HepG2 (cell line): ENCODE data around the gene NUSAP1. TPM values are rescaled to one million over a fixed set of nuclear protein-coding genes. Genes with fewer than 3 reads are reported as not detected.

Experiments used
- ATAC-seq: fragments of 200-7000 bp; cut with Tn5 transposase; 3 replicates; pipeline ENCODE4 v1.9.1; 2020; ENCODE audit warnings: mild to moderate bottlenecking, moderate library complexity
- BruUV-seq: library from RNA; stranded (reverse); fragments of 400-500 nt; replicated peaks from 2 replicates; lab custom pipeline; 2021; lab: Mats Ljungman, UMichigan
- CTCF ChIA-PET: fragments of 300-600 bp; formaldehyde crosslinking; extraction: SDS; loops from one replicate; lab custom pipeline; 2021; ENCODE audit warnings: low total read pairs, inconsistent platforms, low intra/inter-chr PET ratio; lab: Yijun Ruan, JAX
- POLR2A ChIA-PET: fragments of 350-600 bp; sonication (Branson Sonifier 250); formaldehyde crosslinking; loops from one replicate; lab custom pipeline; 2020; ENCODE audit warnings: antibody characterized with exemption, inconsistent platforms; lab: Yijun Ruan, JAX
- DNase-seq: peaks from one replicate; pipeline ENCODE4 v3.0.0-alpha.2; 2015; ENCODE audit warnings: low spot score
- FAIRE-seq: peaks from 3 replicates; lab custom pipeline; 2011; peaks lifted over from hg19 to GRCh38; lab: Jason Lieb, UNC
- H2AFZ ChIP-seq: one replicate; pipeline ENCODE4 v1.6.1; 2011; ENCODE audit warnings: low read length, inconsistent platforms
- H3K27ac ChIP-seq: fragments of 300-600 bp; 3 replicates; pipeline ENCODE4 v1.8.0; 2011; ENCODE audit warnings: mixed run types, mild to moderate bottlenecking, mixed read lengths, low read length, inconsistent platforms; ENCODE audit not compliant: insufficient read depth; ENCODE audit errors: extremely low read length
- H3K27me3 ChIP-seq, 2 experiments: fragments of 200-600 bp in 1 of 2; 2 replicates in 1 of 2; 3 replicates in 1 of 2; pipeline versions ENCODE4 v1.6.0 to v1.8.0; 2011; ENCODE audit warnings: low read length in 2 of 2, mild to moderate bottlenecking in 2 of 2, moderate library complexity in 2 of 2, inconsistent platforms in 1 of 2; ENCODE audit not compliant: insufficient read depth in 2 of 2, control insufficient read depth in 1 of 2
- H3K36me3 ChIP-seq, 2 experiments: fragments of 200-600 bp in 1 of 2; replicated peaks in 1 of 2; 2 replicates in 1 of 2; 3 replicates in 1 of 2; pipeline versions ENCODE4 v1.5.1 to v1.8.0; 2011; ENCODE audit warnings: low read length in 2 of 2, inconsistent platforms in 1 of 2; ENCODE audit not compliant: insufficient read depth in 2 of 2, control insufficient read depth in 1 of 2
- H3K4me1 ChIP-seq: 2 replicates; pipeline ENCODE4 v1.5.1; 2012; ENCODE audit warnings: low read length, inconsistent platforms; ENCODE audit not compliant: insufficient read depth
- H3K4me2 ChIP-seq: 2 replicates; pipeline ENCODE4 v1.6.0; 2011; ENCODE audit warnings: low read depth, low read length, inconsistent platforms
- H3K4me3 ChIP-seq, 3 experiments: fragments of 200-600 bp in 1 of 3; sonication (generic), shearing (Covaris generic) in 1 of 3; replicated peaks in 1 of 3; 2 replicates each; pipeline ENCODE4 v1.5.1; 2011 to 2016; ENCODE audit warnings: low read length in 3 of 3, inconsistent platforms in 2 of 3, low read depth in 2 of 3, mild to moderate bottlenecking in 2 of 3, control low read depth in 1 of 3, mixed read lengths in 1 of 3; ENCODE audit not compliant: insufficient read depth in 1 of 3
- H3K79me2 ChIP-seq: one replicate; pipeline ENCODE4 v1.6.1; 2011; ENCODE audit warnings: low read length, inconsistent platforms; ENCODE audit not compliant: insufficient read depth
- H3K9ac ChIP-seq: 2 replicates; pipeline ENCODE4 v1.6.0; 2011; ENCODE audit warnings: mild to moderate bottlenecking, low read depth, low read length, inconsistent platforms; ENCODE audit not compliant: insufficient read depth
- H3K9me3 ChIP-seq: 2 replicates; pipeline ENCODE4 v1.5.1; 2012; ENCODE audit warnings: mild to moderate bottlenecking, low read length
- H4K20me1 ChIP-seq: 2 replicates; pipeline ENCODE4 v1.6.0; 2011; ENCODE audit warnings: inconsistent platforms, mild to moderate bottlenecking, low read length, moderate library complexity; ENCODE audit not compliant: insufficient read depth
- ASH2L ChIP-seq: fragments of 300-600, 200-600 bp; sonication (generic); IDR thresholded peaks from 2 replicates; pipeline ENCODE4 v1.7.0; 2017; ENCODE audit warnings: low read depth, mild to moderate bottlenecking, moderate library complexity, mixed read lengths, low read length; ENCODE audit not compliant: insufficient read length
- CEBPG ChIP-seq: IDR thresholded peaks from 2 replicates; pipeline ENCODE4 v1.6.1; 2016
- IRF9 ChIP-seq: sonication (generic); formaldehyde crosslinking; IDR thresholded peaks from 2 replicates; pipeline ENCODE4 v1.8.0; 2022; ENCODE audit warnings: missing genetic modification reagents, mild to moderate bottlenecking, borderline replicate concordance
- KDM3A ChIP-seq: IDR thresholded peaks from 2 replicates; pipeline ENCODE4 v1.6.1; 2018; ENCODE audit warnings: low read depth, missing compliant biosample characterization
- MAFF ChIP-seq: IDR thresholded peaks from 2 replicates; pipeline ENCODE4 v1.6.1; 2011; ENCODE audit warnings: low read depth, low read length, improper control_type of control experiment
- MAFK ChIP-seq, 2 experiments: IDR thresholded peaks in 1 of 2; conservative IDR thresholded peaks in 1 of 2; 2 replicates each; pipeline ENCODE4 v1.6.1; 2011; ENCODE audit warnings: improper control_type of control experiment in 2 of 2, low read length in 2 of 2
- RXRB ChIP-seq: IDR thresholded peaks from 2 replicates; pipeline ENCODE4 v1.6.1; 2016; ENCODE audit warnings: borderline replicate concordance, missing genetic modification reagents, missing compliant biosample characterization
- SMAD9 ChIP-seq: sonication (generic); formaldehyde crosslinking; IDR thresholded peaks from 2 replicates; pipeline ENCODE4 v1.5.1; 2020; ENCODE audit warnings: mild to moderate bottlenecking, missing genetic modification reagents
- WGBS: methylation state at CpG from one replicate; pipeline ENCODE4 v1.1.6; 2017; ENCODE audit warnings: low lambda C conversion rate; 5-methylcytosine and 5-hydroxymethylcytosine counted together
- in situ Hi-C: cut with HindIII; loops from 2 replicates; pipeline ENCODE4 v1.10.0; 2017; ENCODE audit warnings: low pct_unique_long_range_greater_than_20kb; ENCODE audit not compliant: extremely low pct_ligation_motif_present
- intact Hi-C: fragments of 100-400 bp; cut with micrococcal nuclease; formaldehyde crosslinking; loops from one replicate; pipeline ENCODE4 v1.10.0; 2022; ENCODE audit not compliant: unreplicated experiment
- polyA plus RNA-seq, 8 experiments: library from polyadenylated mRNA; depleted of rRNA in 3 of 8; stranded (reverse) in 7 of 8; unstranded in 1 of 8; fragments of >200 nt; fragmentation: Illumina TruSeq in 4 of 8; extraction: Trizol in 4 of 8; gene quantifications; 2 replicates each; pipeline versions ENCODE4 v1.2.1 to v1.2.3, GENCODE V29; 2011 to 2016; ENCODE audit warnings: low read depth in 4 of 8, missing spikeins in 1 of 8, mixed read lengths in 1 of 8; ENCODE audit not compliant: insufficient read depth in 1 of 8
- total RNA-seq, 5 experiments: library from RNA; depleted of rRNA; stranded (reverse); fragments of >200 nt; fragmentation: Illumina TruSeq; extraction: Trizol; gene quantifications; 2 replicates each; pipeline ENCODE4 v1.2.3, GENCODE V29; 2016; ENCODE audit warnings: low read depth in 1 of 5

The NUSAP1 gene
- total and polyA plus RNA-seq, 2 of the 13 experiments (the other 11 are each of a cell fraction or from before 2014, with no cell fraction given), result 59.5 to 106 TPM

- Histone ChIP-seq H3K4me1 (peaks cover 42% of the 10 kb centered on the region), H3K27me3 (no peaks in the 10 kb centered on the region; a peak in 1 of 5 replicates), H3K9ac (no peak overlapping the region), H3K4me2 (peak overlapping the region; percentile 37; the same call in 1 of the 2 replicates), H3K4me3 (no peak overlapping the region), H2AFZ (no peak overlapping the region), H3K9me3 (no peaks in the 10 kb centered on the region), H4K20me1 (no peaks in the 10 kb centered on the region), H3K27ac (peak overlapping the region; percentile 48), H3K36me3 (peaks cover 7 to 39% of the 10 kb centered on the region in 2 experiments), H3K79me2 (peaks cover 67% of the 10 kb centered on the region)
- no peak for TF ChIP-seq KDM3A (CRISPR knock-in tag)
- no peak for TF ChIP-seq RXRB (CRISPR knock-in tag)
- peak; percentile 79 to 81 for TF ChIP-seq MAFK (conservative IDR thresholded peaks at IDR 0.05 in 1 of 2, IDR thresholded peaks at IDR 0.05 in 1 of 2; ENCODE audit: low read length in 2 of 2)
- TF ChIP-seq IRF9 (CRISPR knock-in tag), result no peak
- peak; percentile 62 for TF ChIP-seq MAFF
- TF ChIP-seq CEBPG (CRISPR knock-in tag), result 0 out of 2 replicates have a peak, but pooled peaks have one; percentile 25
- peak; percentile 2 for TF ChIP-seq ASH2L
- no peak for TF ChIP-seq SMAD9
- 75% methylated on average over 13 of the region's 13 CpGs for WGBS
- ATAC-seq (no peak), FAIRE-seq (no peak), DNase-seq (no peak)
- BruUV-seq, result no TSS peak
- ChIA-PET POLR2A (no interaction called here), CTCF (no interaction called here)
- intact Hi-C loops (no loop called here), in situ Hi-C loops (no loop called here)
Observed at GRCh38 chr15:41337631-41338522, 5.2 kb downstream of the NUSAP1 start.
